Caco-2 (cell line): ENCODE results near the gene ELAVL1. TPM values are rescaled to one million over a fixed set of nuclear protein-coding genes. Genes with fewer than 3 reads are reported as not detected.

Experiments
- BruUV-seq: library from RNA; stranded (reverse); fragments of 400-500 nt; replicated peaks from 2 replicates; lab custom pipeline; 2021; lab: Mats Ljungman, UMichigan
- CTCF ChIA-PET: fragments of 300-600 bp; sonication (Branson Sonifier 250); formaldehyde crosslinking; loops from one replicate; lab custom pipeline; 2022; ENCODE audit warnings: antibody characterized with exemption; lab: Charles Lee
- POLR2A ChIA-PET: fragments of 300-600 bp; sonication (Branson Sonifier 250); formaldehyde crosslinking; loops from one replicate; lab custom pipeline; 2022; ENCODE audit warnings: antibody characterized with exemption; lab: Charles Lee
- DNase-seq, 2 experiments: peaks; one replicate each; pipeline versions ENCODE4 v3.0.0 to v3.0.0-alpha.2; 2020 to 2022
- H3K27me3 ChIP-seq: replicated peaks from 2 replicates; pipeline ENCODE4 v1.6.0; 2011; ENCODE audit warnings: low read length; ENCODE audit not compliant: control insufficient read depth, insufficient read depth
- H3K36me3 ChIP-seq: 2 replicates; pipeline ENCODE4 v1.5.1; 2011; ENCODE audit warnings: low read length; ENCODE audit not compliant: control insufficient read depth, insufficient read depth
- H3K4me1 ChIP-seq: fragments of 250-450 bp; sonication (Bioruptor Pico); 2 replicates; pipeline ENCODE4 v1.5.1; 2020; ENCODE audit warnings: mild to moderate bottlenecking
- H3K4me3 ChIP-seq: 2 replicates; pipeline ENCODE4 v1.5.1; 2011; ENCODE audit warnings: low read depth, mild to moderate bottlenecking, control low read depth, low read length
- H3K9me3 ChIP-seq: fragments of 250-450 bp; sonication (Bioruptor Pico); 2 replicates; pipeline ENCODE4 v1.5.1; 2020; ENCODE audit warnings: mild to moderate bottlenecking, moderate library complexity
- H3K27ac Mint-ChIP-seq: one replicate; pipeline ENCODE4 v1.8.0; 2022; ENCODE audit warnings: mixed read lengths; ENCODE audit not compliant: unreplicated experiment
- H3K27me3 Mint-ChIP-seq: one replicate; pipeline ENCODE4 v1.8.0; 2022; ENCODE audit warnings: mixed read lengths; ENCODE audit not compliant: insufficient read depth, unreplicated experiment
- H3K36me3 Mint-ChIP-seq: one replicate; pipeline ENCODE4 v1.8.0; 2022; ENCODE audit warnings: mild to moderate bottlenecking, mixed read lengths; ENCODE audit not compliant: insufficient read depth, unreplicated experiment
- H3K4me1 Mint-ChIP-seq: one replicate; pipeline ENCODE4 v1.8.0; 2022; ENCODE audit warnings: low read depth, mixed read lengths; ENCODE audit not compliant: unreplicated experiment
- H3K4me3 Mint-ChIP-seq: one replicate; pipeline ENCODE4 v1.8.0; 2022; ENCODE audit warnings: mild to moderate bottlenecking, moderate library complexity, mixed read lengths; ENCODE audit not compliant: unreplicated experiment
- H3K9me3 Mint-ChIP-seq: one replicate; pipeline ENCODE4 v1.8.0; 2022; ENCODE audit warnings: mixed read lengths; ENCODE audit not compliant: unreplicated experiment
- intact Hi-C: fragments of 100-400 bp; cut with micrococcal nuclease; formaldehyde crosslinking; loops from one replicate; pipeline ENCODE4 v1.10.0; 2022; ENCODE audit not compliant: unreplicated experiment
- total RNA-seq: library from RNA; stranded (reverse); gene quantifications from 2 replicates; pipeline ENCODE4 v1.2.3, GENCODE V29; 2022
- TF ChIP-seq, protein P1 (sequence below), 2 experiments: fragments of 200-600 bp in 1 of 2; IDR thresholded peaks; 1 replicate in 1 of 2; 2 replicates in 1 of 2; pipeline versions ENCODE4 v1.5.1 to v1.8.0; 2011 to 2022; ENCODE audit warnings: antibody characterized with exemption in 1 of 2, control low read depth in 1 of 2, inconsistent platforms in 1 of 2, low read depth in 1 of 2, low read length in 1 of 2, mild to moderate bottlenecking in 1 of 2, moderate library complexity in 1 of 2; ENCODE audit not compliant: insufficient read depth in 1 of 2, severe bottlenecking in 1 of 2, unreplicated experiment in 1 of 2

ELAVL1 gene
- total RNA-seq, 1 experiment from 2014 or later = 117 TPM

DNA sequence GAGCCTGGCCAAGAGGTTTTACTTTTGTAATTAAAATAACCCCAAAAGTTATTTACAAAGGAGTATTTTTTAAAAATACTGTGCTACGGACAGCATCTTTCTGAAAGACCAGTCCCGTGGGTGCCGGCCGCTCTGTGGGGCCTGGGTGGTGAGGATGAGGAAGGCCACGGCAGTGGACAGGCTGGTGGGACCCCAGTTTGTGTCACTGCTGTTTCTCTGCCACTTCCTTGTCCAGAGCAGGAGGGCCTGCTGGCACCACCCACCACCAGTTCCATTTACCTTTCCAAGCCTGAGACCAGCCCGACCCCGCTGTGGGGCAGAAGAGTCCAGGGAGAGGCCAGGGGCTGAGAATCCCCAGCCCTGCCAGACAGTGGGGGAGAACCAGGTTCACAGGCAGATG lies 23.8 kb downstream of the ELAVL1 start:
- H3K27me3 Mint-ChIP-seq = no peaks in the 10 kb centered on the region
- TF ChIP-seq, protein P1, sequence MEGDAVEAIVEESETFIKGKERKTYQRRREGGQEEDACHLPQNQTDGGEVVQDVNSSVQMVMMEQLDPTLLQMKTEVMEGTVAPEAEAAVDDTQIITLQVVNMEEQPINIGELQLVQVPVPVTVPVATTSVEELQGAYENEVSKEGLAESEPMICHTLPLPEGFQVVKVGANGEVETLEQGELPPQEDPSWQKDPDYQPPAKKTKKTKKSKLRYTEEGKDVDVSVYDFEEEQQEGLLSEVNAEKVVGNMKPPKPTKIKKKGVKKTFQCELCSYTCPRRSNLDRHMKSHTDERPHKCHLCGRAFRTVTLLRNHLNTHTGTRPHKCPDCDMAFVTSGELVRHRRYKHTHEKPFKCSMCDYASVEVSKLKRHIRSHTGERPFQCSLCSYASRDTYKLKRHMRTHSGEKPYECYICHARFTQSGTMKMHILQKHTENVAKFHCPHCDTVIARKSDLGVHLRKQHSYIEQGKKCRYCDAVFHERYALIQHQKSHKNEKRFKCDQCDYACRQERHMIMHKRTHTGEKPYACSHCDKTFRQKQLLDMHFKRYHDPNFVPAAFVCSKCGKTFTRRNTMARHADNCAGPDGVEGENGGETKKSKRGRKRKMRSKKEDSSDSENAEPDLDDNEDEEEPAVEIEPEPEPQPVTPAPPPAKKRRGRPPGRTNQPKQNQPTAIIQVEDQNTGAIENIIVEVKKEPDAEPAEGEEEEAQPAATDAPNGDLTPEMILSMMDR (IDR thresholded peaks at IDR 0.05; ENCODE audit: insufficient read depth in 1 of 2, low read depth in 1 of 2, low read length in 1 of 2, severe bottlenecking in 1 of 2, unreplicated experiment in 1 of 2) = no peak
- H3K9me3 Mint-ChIP-seq = no peaks in the 10 kb centered on the region
- intact Hi-C loops = no loop called here
- Histone ChIP-seq H3K4me3 (no peak overlapping the region), H3K27me3 (no peaks in the 10 kb centered on the region), H3K4me1 (no peaks in the 10 kb centered on the region), H3K9me3 (no peaks in the 10 kb centered on the region), H3K36me3 (no peaks in the 10 kb centered on the region; the same call in 1 of the 2 replicates)
- no peak overlapping the region for H3K27ac Mint-ChIP-seq
- no peak for DNase-seq
- no peaks in the 10 kb centered on the region for H3K4me1 Mint-ChIP-seq
- peaks cover 95% of the 10 kb centered on the region for H3K36me3 Mint-ChIP-seq
- POLR2A ChIA-PET = no interaction called here
- no TSS peak for BruUV-seq
- CTCF ChIA-PET = interaction anchor here (0.6 to 0.7 kb wide), 2 partner anchors 36 to 79 kb away, joined by 3 read pairs; no protein-coding TSS in a partner anchor
- no peak overlapping the region for H3K4me3 Mint-ChIP-seq

DNA sequence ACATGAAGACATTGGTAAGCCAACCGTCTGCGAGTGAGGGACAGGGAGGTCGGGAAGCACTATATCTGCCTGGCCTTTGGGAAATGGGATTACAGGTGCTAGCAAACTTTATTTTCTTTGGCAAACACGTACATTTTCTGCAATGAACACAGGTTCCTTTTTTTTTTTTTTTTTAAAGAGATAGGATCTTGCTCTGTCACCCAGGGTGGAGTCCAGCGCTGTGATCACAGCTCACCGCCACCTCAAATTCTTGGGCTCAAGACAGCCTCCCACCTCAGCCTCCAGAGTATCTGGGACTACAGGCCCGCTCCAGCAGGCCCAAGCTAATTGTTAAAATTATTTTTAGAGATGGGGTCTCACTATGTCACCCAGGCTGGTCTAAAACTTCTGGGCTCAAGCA lies 24.2 kb downstream of the ELAVL1 start:
- H3K36me3 ChIP-seq = no peaks in the 10 kb centered on the region; the same call in 1 of the 2 replicates
- no peak overlapping the region for H3K4me3 ChIP-seq
- no peak overlapping the region for H3K27ac Mint-ChIP-seq
- no peaks in the 10 kb centered on the region for H3K27me3 Mint-ChIP-seq
- no TSS peak for BruUV-seq
- POLR2A ChIA-PET = no interaction called here
- peaks cover 90% of the 10 kb centered on the region for H3K36me3 Mint-ChIP-seq
- DNase-seq = no peak
- TF ChIP-seq, protein P1 (IDR thresholded peaks at IDR 0.05; ENCODE audit: insufficient read depth in 1 of 2, low read depth in 1 of 2, low read length in 1 of 2, severe bottlenecking in 1 of 2, unreplicated experiment in 1 of 2) = no peak
- H3K4me1 ChIP-seq = no peaks in the 10 kb centered on the region
- H3K27me3 ChIP-seq = no peaks in the 10 kb centered on the region
- no peaks in the 10 kb centered on the region for H3K9me3 ChIP-seq
- CTCF ChIA-PET = interaction anchor here (0.6 to 0.7 kb wide), 2 partner anchors 35 to 79 kb away, joined by 3 read pairs; no protein-coding TSS in a partner anchor
- intact Hi-C loops = no loop called here
- no peaks in the 10 kb centered on the region for H3K9me3 Mint-ChIP-seq
- H3K4me1 Mint-ChIP-seq = no peaks in the 10 kb centered on the region
- no peak overlapping the region for H3K4me3 Mint-ChIP-seq

- peaks cover 86% of the 10 kb centered on the region for H3K36me3 Mint-ChIP-seq
- Histone ChIP-seq H3K4me1 (no peaks in the 10 kb centered on the region), H3K9me3 (no peaks in the 10 kb centered on the region), H3K27me3 (no peaks in the 10 kb centered on the region), H3K4me3 (no peak overlapping the region), H3K36me3 (no peaks in the 10 kb centered on the region; the same call in 1 of the 2 replicates)
- no peaks in the 10 kb centered on the region for H3K9me3 Mint-ChIP-seq
- ChIA-PET CTCF (interaction anchor here (0.6 kb wide), 1 partner anchor 78 kb away, joined by 3 read pairs; no protein-coding TSS in a partner anchor), POLR2A (no interaction called here)
- H3K4me3 Mint-ChIP-seq = no peak overlapping the region
- no peak overlapping the region for H3K27ac Mint-ChIP-seq
- TF ChIP-seq, protein P1 (IDR thresholded peaks at IDR 0.05; ENCODE audit: insufficient read depth in 1 of 2, low read depth in 1 of 2, low read length in 1 of 2, severe bottlenecking in 1 of 2, unreplicated experiment in 1 of 2) = no peak
- H3K27me3 Mint-ChIP-seq = no peaks in the 10 kb centered on the region
- intact Hi-C loops = no loop called here
- no peaks in the 10 kb centered on the region for H3K4me1 Mint-ChIP-seq
- no peak for DNase-seq
- BruUV-seq = no TSS peak
Observed at GRCh38 chr19:7980635-7981121, 24.8 kb downstream of the ELAVL1 start.
